ENCODE data around the gene PGM1. TPM values are rescaled to one million over a fixed set of nuclear protein-coding genes. Genes with fewer than 3 reads are reported as not detected.
"Not testable (repeated sequence)": the region's sequence is repeated elsewhere in the genome, so short reads cannot be mapped to it uniquely, and the experiment has no call there.

The PGM1 gene
- total RNA-seq: 100 to 1,000 TPM; 150 to 180 TPM
- long read RNA-seq, transcript PGM1-202 (11 exons, 2,472 nt): major isoform, 403 of 433 reads
- long read RNA-seq, partial matches to known transcripts: 14 of 433 reads
- long read RNA-seq, other reads (novel, unspliced or antisense): 16 of 433 reads

DNA sequence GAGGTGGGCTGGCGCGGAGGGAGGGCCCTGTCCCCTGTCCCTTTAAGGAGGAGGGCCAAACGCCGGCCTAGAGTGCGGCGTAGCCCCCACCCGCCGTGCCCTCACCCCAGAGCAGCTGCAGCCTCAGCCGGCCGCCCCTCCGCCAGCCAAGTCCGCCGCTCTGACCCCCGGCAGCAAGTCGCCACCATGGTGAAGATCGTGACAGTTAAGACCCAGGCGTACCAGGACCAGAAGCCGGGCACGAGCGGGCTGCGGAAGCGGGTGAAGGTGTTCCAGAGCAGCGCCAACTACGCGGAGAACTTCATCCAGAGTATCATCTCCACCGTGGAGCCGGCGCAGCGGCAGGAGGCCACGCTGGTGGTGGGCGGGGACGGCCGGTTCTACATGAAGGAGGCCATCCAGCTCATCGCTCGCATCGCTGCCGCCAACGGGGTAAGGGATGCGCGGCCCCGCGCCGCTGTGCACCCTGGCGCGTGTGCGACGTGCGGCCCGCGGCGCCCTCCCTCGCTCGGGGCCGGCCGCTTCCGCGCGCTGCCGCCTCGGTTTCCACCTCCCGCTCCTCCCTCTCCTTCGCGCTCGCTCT lies at the start of gene PGM1:
PGM1 (plus strand) TSS at position 109 of the 583 bp plus-strand sequence; CDS start at position 187, 78 bp downstream.
- ATAC-seq (peak; percentile 83 to 91), DNase-seq (peak; percentile 81)
- intact Hi-C loops (cut with DNase I): no loop called here

DNA sequence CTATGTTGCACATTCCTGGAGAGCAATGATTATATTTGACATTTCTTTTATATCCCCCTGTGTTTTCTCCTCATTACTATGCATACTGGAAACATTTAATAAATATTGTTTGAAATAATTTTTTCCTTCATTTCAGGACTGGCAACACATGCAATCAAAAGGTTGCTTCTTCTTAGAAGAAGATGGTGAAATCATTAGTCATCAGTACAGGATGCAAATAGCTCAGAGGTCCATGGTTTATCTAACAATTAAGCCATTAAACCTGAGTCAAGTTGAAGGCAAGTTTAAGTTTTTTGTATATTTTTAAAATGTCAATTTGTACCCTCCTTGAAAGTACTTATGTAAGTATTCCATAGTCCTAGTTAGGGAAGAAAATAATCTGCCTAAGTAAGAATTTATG lies 47.4 kb upstream of the PGM1 start:
- intact Hi-C loops (cut with DNase I): no loop called here
- DNase-seq: no peak
- no peak for ATAC-seq

DNA sequence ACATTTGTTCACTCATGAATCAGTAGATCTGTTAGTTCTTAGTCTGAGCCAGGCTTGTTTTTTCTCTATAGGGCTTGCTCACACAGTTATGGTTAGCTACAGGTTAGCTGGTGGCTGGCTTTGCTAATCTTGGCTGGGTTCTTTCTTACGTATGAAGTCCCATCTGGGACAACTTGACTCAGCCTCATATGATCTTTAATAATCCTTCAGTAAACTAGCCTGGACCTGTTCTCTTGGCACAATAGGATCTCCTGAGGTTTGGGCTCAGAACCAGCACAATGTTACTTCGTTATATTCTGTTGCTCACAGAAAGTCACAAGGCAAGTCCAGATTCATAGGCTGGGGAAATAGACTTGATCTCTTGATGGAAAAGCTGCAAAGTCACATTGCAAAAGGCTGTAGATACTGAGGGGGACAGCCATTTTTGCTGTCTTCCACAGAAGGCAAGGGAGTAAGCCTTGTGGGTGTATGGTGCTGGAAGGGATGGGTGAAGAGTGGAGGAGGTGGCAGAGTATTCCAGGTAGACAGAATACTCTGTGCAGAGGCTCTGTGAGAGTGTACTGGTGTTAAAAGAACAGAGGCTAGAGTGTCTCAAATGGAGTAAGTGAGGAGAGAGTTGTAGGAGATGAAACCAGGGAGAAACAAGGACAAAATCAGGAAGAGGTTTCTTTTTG lies 45.5 kb upstream of the PGM1 start:
- DNase-seq (no peak), ATAC-seq (no peak)
- intact Hi-C loops (cut with DNase I): no loop called here

GRCh38 chr1:63548303-63548702 lies 44.9 kb upstream of the PGM1 start:
- DNase-seq: no peak
- no peak for ATAC-seq
- intact Hi-C loops (cut with DNase I): no loop called here

GRCh38 chr1:63548877-63549276 lies 44.3 kb upstream of the PGM1 start:
- no peak for DNase-seq
- intact Hi-C loops (cut with DNase I): no loop called here
- ATAC-seq: no peak

DNA sequence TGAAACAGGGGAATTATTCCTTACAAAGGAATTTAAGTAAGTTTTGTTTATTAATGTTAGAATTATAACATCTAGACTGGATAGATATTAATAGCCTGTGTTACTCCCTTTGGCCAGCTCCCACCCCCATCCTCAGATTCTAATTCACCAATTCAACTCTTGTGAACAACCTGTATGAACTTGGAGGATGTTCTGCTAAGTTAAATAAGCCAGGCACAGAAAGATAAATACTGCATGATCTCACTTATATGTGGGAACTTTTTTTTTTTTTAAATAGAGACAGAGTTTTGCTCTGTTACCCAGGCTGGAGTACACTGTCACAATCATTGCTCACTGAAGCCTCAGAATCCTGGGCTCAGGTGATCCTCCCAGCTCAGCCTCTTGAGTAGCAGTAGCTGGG lies 37.7 kb upstream of the PGM1 start:
- no peak for ATAC-seq
- intact Hi-C loops (cut with DNase I): no loop called here
- no peak for DNase-seq

GRCh38 chr1:63557365-63557987 lies 35.7 kb upstream of the PGM1 start:
- ATAC-seq (no peak), DNase-seq (no peak)
- intact Hi-C loops (cut with DNase I): no loop called here

- intact Hi-C loops (cut with DNase I): no loop called here
- DNase-seq (no peak), ATAC-seq (no peak)
Observed at GRCh38 chr1:63559357-63559756, 33.9 kb upstream of the PGM1 start.

GRCh38 chr1:63563745-63564144 lies 29.5 kb upstream of the PGM1 start:
- ATAC-seq (no peak), DNase-seq (no peak)
- intact Hi-C loops (cut with DNase I): no loop called here

GRCh38 chr1:63569068-63569467 lies 24.1 kb upstream of the PGM1 start:
- intact Hi-C loops (cut with DNase I): no loop called here
- ATAC-seq (no peak), DNase-seq (no peak)

- no peak for ATAC-seq
- intact Hi-C loops (cut with DNase I): no loop called here
- DNase-seq: no peak
Observed at GRCh38 chr1:63569640-63570316, 23.4 kb upstream of the PGM1 start.

GRCh38 chr1:63572686-63573085 lies 20.5 kb upstream of the PGM1 start:
- DNase-seq; ATAC-seq; intact Hi-C loops (cut with DNase I): not testable (repeated sequence)

DNA sequence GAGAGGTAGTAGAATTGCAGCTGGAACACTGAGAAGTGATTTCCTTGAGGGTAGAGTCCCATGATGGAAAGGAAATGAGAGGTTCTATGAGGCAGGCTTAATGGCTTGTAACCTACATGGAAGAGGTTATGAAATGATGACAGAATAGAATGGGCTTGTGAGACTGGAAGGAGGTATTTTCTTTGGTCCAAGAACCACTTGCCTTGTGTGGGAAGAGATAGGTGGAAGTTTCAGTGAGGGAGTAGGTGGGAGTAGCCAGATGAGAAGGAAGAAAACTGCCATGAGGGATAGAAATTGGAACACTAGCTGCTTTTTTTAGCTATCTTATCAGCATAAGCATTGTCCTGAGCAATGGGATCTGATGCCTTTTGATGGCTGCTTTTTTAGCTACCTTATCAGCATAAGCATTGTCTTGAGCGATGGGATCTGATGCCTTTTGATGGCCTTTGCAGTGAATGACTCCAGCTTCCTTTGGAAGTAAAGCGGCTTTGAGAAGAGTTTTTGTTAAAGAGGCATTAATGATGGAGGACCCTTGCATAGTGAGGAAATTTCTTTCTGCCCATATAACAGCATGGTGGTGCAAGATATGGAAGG lies 18.9 kb upstream of the PGM1 start:
- intact Hi-C loops (cut with DNase I); DNase-seq; ATAC-seq: not testable (repeated sequence)

- intact Hi-C loops (cut with DNase I): no loop called here
- ATAC-seq: peak in 1 of 2 donors; percentile 27
- DNase-seq: no peak
Observed at GRCh38 chr1:63575340-63575826, 17.8 kb upstream of the PGM1 start.

GRCh38 chr1:63586326-63586725 lies 6.9 kb upstream of the PGM1 start:
- intact Hi-C loops (cut with DNase I): loop anchor here in 1 of 2 donors (10.0 kb wide), 1 partner anchor 658 kb away; no protein-coding TSS in a partner anchor
- DNase-seq, ATAC-seq: not testable (repeated sequence)

DNA sequence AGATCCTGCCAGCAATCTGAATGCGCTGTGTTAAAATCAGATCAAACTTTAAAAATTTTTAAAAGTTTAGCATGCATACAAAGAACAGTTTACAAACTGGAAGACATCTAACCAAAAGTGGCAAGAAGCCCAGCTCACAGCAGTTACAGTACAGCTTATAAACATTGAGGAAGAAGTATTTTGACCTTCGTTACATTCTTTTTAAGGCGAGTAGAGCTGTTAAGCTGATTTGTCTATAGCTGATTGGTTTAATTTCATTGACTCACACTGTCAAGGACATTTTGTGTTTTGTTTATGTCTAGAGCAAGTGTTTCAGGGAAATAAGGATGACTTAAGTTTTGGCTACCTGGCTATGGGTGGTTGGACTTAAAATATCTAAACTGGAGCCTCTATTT lies 3.0 kb upstream of the PGM1 start:
- ATAC-seq (no peak), DNase-seq (no peak)
- intact Hi-C loops (cut with DNase I): no loop called here

DNA sequence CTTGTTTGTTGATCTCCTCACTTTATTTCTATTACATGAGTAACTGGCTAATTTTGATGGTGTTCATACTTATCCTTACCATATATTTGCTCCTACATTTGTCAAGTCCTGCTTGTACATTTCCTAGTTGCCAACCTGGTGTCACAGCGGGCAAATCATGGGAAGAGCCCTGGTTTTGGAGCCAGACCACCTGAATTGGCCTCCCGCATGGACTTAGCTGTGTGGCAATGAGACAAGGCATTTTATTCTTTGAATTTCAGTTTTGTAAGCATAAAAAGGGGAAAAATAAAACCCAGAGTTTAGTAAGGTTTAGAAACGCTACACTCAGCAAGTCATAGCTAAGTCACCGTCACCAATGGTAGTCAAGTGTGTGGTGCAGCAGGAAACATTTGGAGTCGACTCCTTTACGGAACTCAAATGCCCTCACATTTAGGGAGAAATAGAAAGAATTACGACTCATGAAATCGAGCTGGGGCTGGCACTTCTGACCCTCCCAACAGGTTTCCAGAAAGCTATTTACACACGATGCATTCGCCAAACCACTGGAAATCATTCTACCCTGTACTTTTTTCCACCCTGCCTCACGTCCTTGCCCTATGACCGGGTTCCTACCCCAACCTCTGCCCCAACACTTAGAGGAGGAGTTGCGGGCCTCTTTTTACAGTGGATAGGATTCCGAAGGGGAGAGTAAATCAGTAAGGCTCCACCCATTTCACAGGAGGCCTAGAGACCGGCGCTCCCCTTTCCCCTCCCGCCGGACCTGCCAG lies 492 bp upstream of the PGM1 start:
- DNase-seq (no peak), ATAC-seq (no peak)
- intact Hi-C loops (cut with DNase I): no loop called here

DNA sequence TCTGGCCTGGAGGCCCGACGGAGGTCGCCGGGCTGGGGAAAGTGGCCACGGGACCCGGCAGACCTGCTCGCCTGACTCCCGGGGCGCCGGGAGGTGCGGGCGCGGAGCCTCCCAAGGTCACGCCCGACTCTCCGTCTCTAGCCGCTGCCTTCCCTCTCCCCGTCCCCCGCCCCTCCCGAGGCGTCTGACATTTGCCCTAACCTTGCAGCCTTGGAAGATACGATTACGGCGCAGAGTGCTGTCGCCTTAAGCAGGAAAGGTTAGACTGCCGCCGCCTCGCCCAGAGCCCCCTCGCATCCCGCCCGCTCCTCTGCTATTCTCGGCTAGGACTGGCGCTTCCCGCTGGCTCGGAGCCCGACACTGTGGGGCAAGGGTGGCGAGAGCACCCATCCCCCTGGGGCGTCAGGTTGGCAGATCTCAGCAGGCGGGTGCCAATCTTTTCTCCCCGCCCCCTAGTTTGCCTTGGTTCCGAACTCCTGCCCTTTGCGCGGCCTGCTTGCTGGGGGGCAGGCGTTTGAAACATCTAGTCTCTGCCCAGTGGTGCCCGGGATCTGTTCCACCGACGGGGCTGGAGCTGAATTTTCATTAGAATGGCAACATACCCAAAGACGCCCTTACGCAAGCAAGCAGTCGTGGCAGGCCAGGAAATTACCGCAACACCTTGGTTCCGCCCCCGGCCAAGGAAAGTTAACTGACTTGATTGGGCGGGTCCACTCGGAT lies 835 bp downstream of the PGM1 start:
- DNase-seq (peak; percentile 79), ATAC-seq (peak; percentile 76 to 80)
- intact Hi-C loops (cut with DNase I): no loop called here

Data from left cardiac atrium (tissue), 4 donors.